T follicular helper cell (primary cell): ENCODE results near the gene HIBCH.
"Not testable (repeated sequence)": the region's sequence is repeated elsewhere in the genome, so short reads cannot be mapped to it uniquely, and the experiment has no call there.

Experiments
- DNase-seq: peaks from one replicate; pipeline ENCODE4 v3.0.0-alpha.2; 2020; ENCODE audit warnings: low read depth

The HIBCH gene

GRCh38 chr2:190308031-190308430 lies 11.6 kb downstream of the HIBCH start:
- no peak for DNase-seq

GRCh38 chr2:190304404-190304803 lies 15.2 kb downstream of the HIBCH start:
- DNase-seq, result no peak

- DNase-seq, result no peak
Observed at GRCh38 chr2:190303647-190304046, 16.0 kb downstream of the HIBCH start.

GRCh38 chr2:190302052-190302451 lies 17.6 kb downstream of the HIBCH start:
- no peak for DNase-seq

GRCh38 chr2:190301032-190301431 lies 18.6 kb downstream of the HIBCH start:
- no peak for DNase-seq

GRCh38 chr2:190297880-190298279 lies 21.7 kb downstream of the HIBCH start:
- not testable (repeated sequence) for DNase-seq

- no peak for DNase-seq
Observed at GRCh38 chr2:190283783-190284182, 35.8 kb downstream of the HIBCH start.

GRCh38 chr2:190280565-190281350 lies 38.9 kb downstream of the HIBCH start:
- no peak for DNase-seq

- DNase-seq, result not testable (repeated sequence)
Observed at GRCh38 chr2:190279256-190280134, 40.1 kb downstream of the HIBCH start.

GRCh38 chr2:190277234-190278112 lies 42.2 kb downstream of the HIBCH start:
- DNase-seq, result no peak

- no peak for DNase-seq
Observed at GRCh38 chr2:190272457-190272842, 47.2 kb downstream of the HIBCH start.

GRCh38 chr2:190271783-190272456 lies 47.7 kb downstream of the HIBCH start:
- DNase-seq, result no peak

GRCh38 chr2:190270298-190270697 lies 49.3 kb downstream of the HIBCH start:
- DNase-seq, result no peak

- DNase-seq, result not testable (repeated sequence)
Observed at GRCh38 chr2:190269699-190270098, 49.9 kb downstream of the HIBCH start.

GRCh38 chr2:190267302-190267701 lies 52.3 kb downstream of the HIBCH start:
- DNase-seq, result no peak

- DNase-seq, result no peak
Observed at GRCh38 chr2:190266314-190266713, 53.3 kb downstream of the HIBCH start.

- DNase-seq, result no peak
Observed at GRCh38 chr2:190261851-190262250, 57.8 kb downstream of the HIBCH start.

- DNase-seq, result no peak
Observed at GRCh38 chr2:190256087-190256486, 63.5 kb downstream of the HIBCH start.

- DNase-seq, result no peak
Observed at GRCh38 chr2:190255676-190256075, 64.0 kb downstream of the HIBCH start.

- no peak for DNase-seq
Observed at GRCh38 chr2:190254063-190254850, 65.4 kb downstream of the HIBCH start.

GRCh38 chr2:190250421-190250820 lies 69.2 kb downstream of the HIBCH start:
- DNase-seq, result no peak
